Rectal smooth muscle tissue (tissue), 1 donor: Measurements from ENCODE around the gene CPLX3.
A peak's percentile ranks its signal among the peaks of the same experiment; 100 is the strongest.

Source experiments
- H3K27ac ChIP-seq: one replicate; pipeline ENCODE4 v1.7.0; 2013; ENCODE audit warnings: low read depth, low read length, inconsistent platforms
- H3K27me3 ChIP-seq: one replicate; pipeline ENCODE4 v1.7.0; 2013; ENCODE audit warnings: low read length; ENCODE audit not compliant: control insufficient read depth, insufficient read depth
- H3K36me3 ChIP-seq: one replicate; pipeline ENCODE4 v1.7.0; 2013; ENCODE audit warnings: low read length; ENCODE audit not compliant: control insufficient read depth, insufficient read depth
- H3K4me1 ChIP-seq: one replicate; pipeline ENCODE4 v1.7.0; 2013; ENCODE audit warnings: low read length; ENCODE audit not compliant: control insufficient read depth, insufficient read depth
- H3K4me3 ChIP-seq: one replicate; pipeline ENCODE4 v1.7.0; 2013; ENCODE audit warnings: low read length
- H3K9ac ChIP-seq: one replicate; pipeline ENCODE4 v1.7.0; 2013; ENCODE audit warnings: low read length

CPLX3 gene

GRCh38 chr15:74791667-74792066, 34.8 kb upstream of the CPLX3 start:
- Histone ChIP-seq H3K9ac (no peak overlapping the region), H3K27me3 (no peaks in the 10 kb centered on the region), H3K27ac (no peak overlapping the region), H3K4me1 (peaks cover 16% of the 10 kb centered on the region), H3K4me3 (no peak overlapping the region), H3K36me3 (no peaks in the 10 kb centered on the region)

- no peak overlapping the region for H3K9ac ChIP-seq
Observed at GRCh38 chr15:74792227-74793016, 34.0 kb upstream of the CPLX3 start.

GRCh38 chr15:74793135-74794028, 33.0 kb upstream of the CPLX3 start:
- H3K36me3 ChIP-seq: no peaks in the 10 kb centered on the region
- H3K9ac ChIP-seq: no peak overlapping the region
- H3K27me3 ChIP-seq: no peaks in the 10 kb centered on the region
- peak overlapping the region; percentile 23 for H3K4me3 ChIP-seq
- no peak overlapping the region for H3K27ac ChIP-seq
- peaks cover 16% of the 10 kb centered on the region for H3K4me1 ChIP-seq

More at GRCh38 chr15:74792227-74793016, 34.0 kb upstream of the CPLX3 start:
- no peak overlapping the region for H3K27ac ChIP-seq
- H3K4me1 ChIP-seq: peaks cover 16% of the 10 kb centered on the region
- H3K4me3 ChIP-seq: no peak overlapping the region
- H3K27me3 ChIP-seq: no peaks in the 10 kb centered on the region
- H3K36me3 ChIP-seq: no peaks in the 10 kb centered on the region

- H3K27me3 ChIP-seq: no peaks in the 10 kb centered on the region
- peaks cover 5% of the 10 kb centered on the region for H3K36me3 ChIP-seq
- no peak overlapping the region for H3K9ac ChIP-seq
- no peak overlapping the region for H3K27ac ChIP-seq
- H3K4me1 ChIP-seq: peaks cover 12% of the 10 kb centered on the region
- H3K4me3 ChIP-seq: no peak overlapping the region
Observed at GRCh38 chr15:74794248-74794969, 32.0 kb upstream of the CPLX3 start.

- Histone ChIP-seq H3K27ac (no peak overlapping the region), H3K9ac (no peak overlapping the region), H3K4me1 (peaks cover 7% of the 10 kb centered on the region), H3K36me3 (peaks cover 7% of the 10 kb centered on the region), H3K27me3 (no peaks in the 10 kb centered on the region), H3K4me3 (no peak overlapping the region)
Observed at GRCh38 chr15:74794970-74795349, 31.5 kb upstream of the CPLX3 start.

GRCh38 chr15:74795966-74796625, 30.3 kb upstream of the CPLX3 start:
- H3K4me3 ChIP-seq: no peak overlapping the region
- H3K27me3 ChIP-seq: no peaks in the 10 kb centered on the region
- no peaks in the 10 kb centered on the region for H3K4me1 ChIP-seq
- no peak overlapping the region for H3K27ac ChIP-seq
- H3K9ac ChIP-seq: no peak overlapping the region
- peaks cover 11% of the 10 kb centered on the region for H3K36me3 ChIP-seq

- H3K27ac ChIP-seq: no peak overlapping the region
Observed at GRCh38 chr15:74798388-74799254, 27.8 kb upstream of the CPLX3 start.

GRCh38 chr15:74799255-74799855, 27.1 kb upstream of the CPLX3 start:
- Histone ChIP-seq H3K27ac (no peak overlapping the region), H3K36me3 (peaks cover 26% of the 10 kb centered on the region), H3K4me3 (no peak overlapping the region), H3K4me1 (no peaks in the 10 kb centered on the region), H3K9ac (no peak overlapping the region), H3K27me3 (no peaks in the 10 kb centered on the region)

More at GRCh38 chr15:74798388-74799254, 27.8 kb upstream of the CPLX3 start:
- Histone ChIP-seq H3K4me3 (no peak overlapping the region), H3K9ac (no peak overlapping the region), H3K4me1 (no peaks in the 10 kb centered on the region), H3K27me3 (no peaks in the 10 kb centered on the region), H3K36me3 (peaks cover 25% of the 10 kb centered on the region)

- Histone ChIP-seq H3K4me3 (no peak overlapping the region), H3K9ac (no peak overlapping the region), H3K27ac (no peak overlapping the region)
Observed at GRCh38 chr15:74799856-74800558, 26.4 kb upstream of the CPLX3 start.

GRCh38 chr15:74800559-74801094, 25.8 kb upstream of the CPLX3 start:
- no peak overlapping the region for H3K9ac ChIP-seq
- H3K27me3 ChIP-seq: no peaks in the 10 kb centered on the region
- no peak overlapping the region for H3K4me3 ChIP-seq
- H3K27ac ChIP-seq: no peak overlapping the region
- peaks cover 26% of the 10 kb centered on the region for H3K36me3 ChIP-seq
- no peaks in the 10 kb centered on the region for H3K4me1 ChIP-seq

More at GRCh38 chr15:74799856-74800558, 26.4 kb upstream of the CPLX3 start:
- no peaks in the 10 kb centered on the region for H3K27me3 ChIP-seq
- no peaks in the 10 kb centered on the region for H3K4me1 ChIP-seq
- peaks cover 26% of the 10 kb centered on the region for H3K36me3 ChIP-seq
